ENCODE results near the gene SMYD3.

DNA sequence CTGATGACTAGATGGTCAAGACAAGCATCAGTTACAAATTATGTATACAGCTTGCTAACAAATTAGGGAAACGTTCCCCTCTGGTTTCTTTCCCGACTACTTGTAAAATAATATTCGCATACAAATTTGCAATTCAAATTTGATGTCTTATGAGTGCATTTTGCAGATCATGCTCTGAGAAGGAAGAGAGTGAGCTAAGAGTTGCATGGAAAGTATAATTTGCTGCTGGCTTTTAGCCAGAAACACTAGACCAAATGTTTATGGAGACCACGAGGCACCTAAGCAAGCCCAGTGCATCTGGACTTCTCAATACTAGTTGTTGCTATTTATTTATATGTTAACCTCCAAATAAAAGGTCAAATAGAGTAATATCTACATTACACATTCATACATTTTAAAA lies 216.0 kb downstream of the SMYD3 start:
- TF ChIP-seq TARDBP (IDR thresholded peaks at IDR 0.05) (no peak), ELF4 (IDR thresholded peaks at IDR 0.05) (no peak), FOXA1 (IDR thresholded peaks at IDR 0.05) (no peak), SP1 (IDR thresholded peaks at IDR 0.05) (no peak), BHLHE40 (IDR thresholded peaks at IDR 0.05; ENCODE audit: borderline replicate concordance) (no peak), FOXM1 (IDR thresholded peaks at IDR 0.05; ENCODE audit: borderline replicate concordance) (no peak), L3MBTL2 (conservative IDR thresholded peaks at IDR 0.05) (no peak), SUZ12 (IDR thresholded peaks at IDR 0.05) (no peak), ZNF384 (IDR thresholded peaks at IDR 0.05) (no peak), ARNT (IDR thresholded peaks at IDR 0.05) (no peak), NFRKB (IDR thresholded peaks at IDR 0.05) (no peak)
- TF ChIP-seq, protein P1, sequence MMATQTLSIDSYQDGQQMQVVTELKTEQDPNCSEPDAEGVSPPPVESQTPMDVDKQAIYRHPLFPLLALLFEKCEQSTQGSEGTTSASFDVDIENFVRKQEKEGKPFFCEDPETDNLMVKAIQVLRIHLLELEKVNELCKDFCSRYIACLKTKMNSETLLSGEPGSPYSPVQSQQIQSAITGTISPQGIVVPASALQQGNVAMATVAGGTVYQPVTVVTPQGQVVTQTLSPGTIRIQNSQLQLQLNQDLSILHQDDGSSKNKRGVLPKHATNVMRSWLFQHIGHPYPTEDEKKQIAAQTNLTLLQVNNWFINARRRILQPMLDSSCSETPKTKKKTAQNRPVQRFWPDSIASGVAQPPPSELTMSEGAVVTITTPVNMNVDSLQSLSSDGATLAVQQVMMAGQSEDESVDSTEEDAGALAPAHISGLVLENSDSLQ (IDR thresholded peaks at IDR 0.05): no peak

All from HEK293T (cell line).